Activated CD4-positive, alpha-beta memory T cell treated with anti-CD3 and anti-CD28 coated beads, Interleukin-2, amount 10 ng/mL, durations not matched to agents 7 days and 5 days (primary cell): ENCODE data around the gene SMPD3. TPM values are rescaled to one million over a fixed set of nuclear protein-coding genes. Genes with fewer than 3 reads are reported as not detected.
A peak's percentile ranks its signal among the peaks of the same experiment; 100 is the strongest.

Experiments used
- CTCF ChIA-PET: fragments of 350-600 bp; sonication (Branson Sonifier 250); formaldehyde crosslinking; loops from one replicate; lab custom pipeline; 2021; ENCODE audit warnings: antibody characterized with exemption, inconsistent platforms; lab: Charles Lee
- POLR2A ChIA-PET: fragments of 350-600 bp; sonication (Branson Sonifier 250); formaldehyde crosslinking; loops from one replicate; lab custom pipeline; 2021; ENCODE audit warnings: antibody characterized with exemption; lab: Charles Lee
- DNase-seq: peaks from one replicate; pipeline ENCODE4 v3.0.0-alpha.2; 2020
- H3K27ac Mint-ChIP-seq: one replicate; pipeline ENCODE4 v1.8.0; 2021; ENCODE audit warnings: mild to moderate bottlenecking, mixed read lengths
- H3K27me3 Mint-ChIP-seq: one replicate; pipeline ENCODE4 v1.8.0; 2021; ENCODE audit warnings: mixed read lengths
- H3K36me3 Mint-ChIP-seq: one replicate; pipeline ENCODE4 v1.8.0; 2021; ENCODE audit warnings: low read depth, mixed read lengths
- H3K4me1 Mint-ChIP-seq: one replicate; pipeline ENCODE4 v1.8.0; 2021; ENCODE audit warnings: mixed read lengths
- H3K4me3 Mint-ChIP-seq: one replicate; pipeline ENCODE4 v1.8.0; 2021; ENCODE audit warnings: mild to moderate bottlenecking, mixed read lengths
- H3K9me3 Mint-ChIP-seq: one replicate; pipeline ENCODE4 v1.8.0; 2021; ENCODE audit warnings: mixed read lengths
- total RNA-seq, 2 experiments: library from RNA; stranded (reverse); gene quantifications; one replicate each; pipeline ENCODE4 v1.2.3, GENCODE V29; 2021

Gene SMPD3
- total RNA-seq, 2 experiments from 2014 or later = 0.38 to 0.53 TPM

GRCh38 chr16:68406458-68407152 is 41.7 kb downstream of the SMPD3 start:
- CTCF ChIA-PET = interaction anchor here (0.7 to 3.6 kb wide), 4 partner anchors 10 to 115 kb away, joined by 3 to 14 read pairs (median 6); no protein-coding TSS in a partner anchor
- H3K27ac Mint-ChIP-seq = no peak overlapping the region
- H3K4me1 Mint-ChIP-seq = peaks cover 2% of the 10 kb centered on the region
- no peak overlapping the region for H3K4me3 Mint-ChIP-seq
- H3K36me3 Mint-ChIP-seq = no peaks in the 10 kb centered on the region
- H3K9me3 Mint-ChIP-seq = no peaks in the 10 kb centered on the region
- POLR2A ChIA-PET = interaction anchor here (1.4 to 1.5 kb wide), 3 partner anchors 10 to 12 kb away, joined by 4 to 5 read pairs (median 5); no protein-coding TSS in a partner anchor
- DNase-seq = no peak
- H3K27me3 Mint-ChIP-seq = peaks cover 13% of the 10 kb centered on the region

- DNase-seq = no peak
Measured at GRCh38 chr16:68404736-68405345, 43.5 kb downstream of the SMPD3 start.

GRCh38 chr16:68403704-68404103 is 44.6 kb downstream of the SMPD3 start:
- POLR2A ChIA-PET = interaction anchor here (1.9 kb wide), 1 partner anchor 13 kb away, joined by 4 read pairs; no protein-coding TSS in a partner anchor
- H3K4me1 Mint-ChIP-seq = peaks cover 10% of the 10 kb centered on the region
- no peaks in the 10 kb centered on the region for H3K9me3 Mint-ChIP-seq
- DNase-seq = no peak
- CTCF ChIA-PET = interaction anchor here (0.6 to 0.7 kb wide), 2 partner anchors 115 to 117 kb away, joined by 3 read pairs; no protein-coding TSS in a partner anchor
- peaks cover 13% of the 10 kb centered on the region for H3K27me3 Mint-ChIP-seq
- H3K4me3 Mint-ChIP-seq = no peak overlapping the region
- no peaks in the 10 kb centered on the region for H3K36me3 Mint-ChIP-seq
- no peak overlapping the region for H3K27ac Mint-ChIP-seq

More at GRCh38 chr16:68404736-68405345, 43.5 kb downstream of the SMPD3 start:
- no peaks in the 10 kb centered on the region for H3K36me3 Mint-ChIP-seq
- H3K27ac Mint-ChIP-seq = no peak overlapping the region
- H3K27me3 Mint-ChIP-seq = peaks cover 13% of the 10 kb centered on the region
- CTCF ChIA-PET = no interaction called here
- peaks cover 9% of the 10 kb centered on the region for H3K4me1 Mint-ChIP-seq
- POLR2A ChIA-PET = interaction anchor here (1.4 kb wide), 1 partner anchor 13 kb away, joined by 4 read pairs; no protein-coding TSS in a partner anchor
- H3K4me3 Mint-ChIP-seq = no peak overlapping the region
- H3K9me3 Mint-ChIP-seq = no peaks in the 10 kb centered on the region

- Mint-ChIP-seq H3K9me3 (no peaks in the 10 kb centered on the region), H3K27me3 (peaks cover 13% of the 10 kb centered on the region), H3K4me3 (no peak overlapping the region), H3K36me3 (no peaks in the 10 kb centered on the region), H3K27ac (no peak overlapping the region), H3K4me1 (peaks cover 10% of the 10 kb centered on the region)
- POLR2A ChIA-PET = interaction anchor here (1.9 kb wide), 1 partner anchor 14 kb away, joined by 4 read pairs; no protein-coding TSS in a partner anchor
- no peak for DNase-seq
- CTCF ChIA-PET = interaction anchor here (0.7 to 0.8 kb wide), 2 partner anchors 107 to 117 kb away, joined by 3 read pairs; no protein-coding TSS in a partner anchor
Measured at GRCh38 chr16:68403177-68403576, 45.1 kb downstream of the SMPD3 start.

GRCh38 chr16:68402748-68403040 is 45.6 kb downstream of the SMPD3 start:
- POLR2A ChIA-PET = interaction anchor here (1.9 kb wide), 1 partner anchor 14 kb away, joined by 4 read pairs; no protein-coding TSS in a partner anchor
- CTCF ChIA-PET = interaction anchor here (0.8 kb wide), 1 partner anchor 108 kb away, joined by 3 read pairs; no protein-coding TSS in a partner anchor
- Mint-ChIP-seq H3K27ac (no peak overlapping the region), H3K9me3 (no peaks in the 10 kb centered on the region), H3K27me3 (peaks cover 13% of the 10 kb centered on the region), H3K4me1 (peaks cover 10% of the 10 kb centered on the region), H3K4me3 (no peak overlapping the region), H3K36me3 (no peaks in the 10 kb centered on the region)
- DNase-seq = no peak

- ChIA-PET CTCF (interaction anchor here (0.8 to 1.3 kb wide), 2 partner anchors 14 to 108 kb away, joined by 3 read pairs; no protein-coding TSS in a partner anchor), POLR2A (interaction anchor here (1.9 kb wide), 1 partner anchor 15 kb away, joined by 4 read pairs; no protein-coding TSS in a partner anchor)
- no peak for DNase-seq
- Mint-ChIP-seq H3K9me3 (no peaks in the 10 kb centered on the region), H3K27me3 (peaks cover 15% of the 10 kb centered on the region), H3K27ac (no peak overlapping the region), H3K36me3 (no peaks in the 10 kb centered on the region), H3K4me3 (no peak overlapping the region), H3K4me1 (peaks cover 12% of the 10 kb centered on the region)
Measured at GRCh38 chr16:68401871-68402747, 46.2 kb downstream of the SMPD3 start.

GRCh38 chr16:68400924-68401460 is 47.3 kb downstream of the SMPD3 start:
- Mint-ChIP-seq H3K27me3 (peaks cover 12% of the 10 kb centered on the region), H3K36me3 (no peaks in the 10 kb centered on the region), H3K4me1 (peaks cover 18% of the 10 kb centered on the region), H3K9me3 (no peaks in the 10 kb centered on the region), H3K4me3 (no peak overlapping the region), H3K27ac (no peak overlapping the region)
- CTCF ChIA-PET = interaction anchor here (0.6 to 1.8 kb wide), 7 partner anchors 10 to 120 kb away, joined by 3 to 4 read pairs (median 3); no protein-coding TSS in a partner anchor
- POLR2A ChIA-PET = interaction anchor here (1.5 kb wide), 1 partner anchor 11 kb away, joined by 5 read pairs; no protein-coding TSS in a partner anchor
- DNase-seq = no peak

- Mint-ChIP-seq H3K36me3 (no peaks in the 10 kb centered on the region), H3K9me3 (no peaks in the 10 kb centered on the region), H3K27me3 (peaks cover 12% of the 10 kb centered on the region), H3K27ac (no peak overlapping the region), H3K4me3 (no peak overlapping the region), H3K4me1 (peaks cover 18% of the 10 kb centered on the region)
- ChIA-PET POLR2A (interaction anchor here (0.9 to 1.5 kb wide), 2 partner anchors 10 to 17 kb away, joined by 3 to 5 read pairs; no protein-coding TSS in a partner anchor), CTCF (interaction anchor here (0.5 to 1.8 kb wide), 6 partner anchors 12 to 121 kb away, joined by 3 to 4 read pairs (median 4); no protein-coding TSS in a partner anchor)
- DNase-seq = no peak
Measured at GRCh38 chr16:68400083-68400923, 48.0 kb downstream of the SMPD3 start.

GRCh38 chr16:68399456-68399855 is 48.9 kb downstream of the SMPD3 start:
- H3K9me3 Mint-ChIP-seq = no peaks in the 10 kb centered on the region
- DNase-seq = no peak
- H3K4me3 Mint-ChIP-seq = no peak overlapping the region
- peaks cover 12% of the 10 kb centered on the region for H3K27me3 Mint-ChIP-seq
- no peaks in the 10 kb centered on the region for H3K36me3 Mint-ChIP-seq
- no peak overlapping the region for H3K27ac Mint-ChIP-seq
- ChIA-PET POLR2A (interaction anchor here (0.9 kb wide), 1 partner anchor 18 kb away, joined by 3 read pairs; no protein-coding TSS in a partner anchor), CTCF (no interaction called here)
- peaks cover 18% of the 10 kb centered on the region for H3K4me1 Mint-ChIP-seq

- peaks cover 18% of the 10 kb centered on the region for H3K4me1 Mint-ChIP-seq
- CTCF ChIA-PET = interaction anchor here (0.8 to 1.7 kb wide), 8 partner anchors 14 to 135 kb away, joined by 3 to 15 read pairs (median 4); partner anchors contain the start of gene SLC7A6
- no peak overlapping the region for H3K4me3 Mint-ChIP-seq
- H3K27ac Mint-ChIP-seq = no peak overlapping the region
- POLR2A ChIA-PET = interaction anchor here (1.1 kb wide), 1 partner anchor 20 kb away, joined by 3 read pairs; no protein-coding TSS in a partner anchor
- DNase-seq = no peak
- H3K9me3 Mint-ChIP-seq = no peaks in the 10 kb centered on the region
- H3K36me3 Mint-ChIP-seq = no peaks in the 10 kb centered on the region
- H3K27me3 Mint-ChIP-seq = peaks cover 17% of the 10 kb centered on the region
Measured at GRCh38 chr16:68397710-68398201, 50.6 kb downstream of the SMPD3 start.

GRCh38 chr16:68396481-68396880 is 51.8 kb downstream of the SMPD3 start:
- Mint-ChIP-seq H3K4me3 (no peak overlapping the region), H3K9me3 (no peaks in the 10 kb centered on the region), H3K36me3 (no peaks in the 10 kb centered on the region), H3K27me3 (peaks cover 14% of the 10 kb centered on the region), H3K4me1 (peaks cover 18% of the 10 kb centered on the region), H3K27ac (no peak overlapping the region)
- ChIA-PET CTCF (interaction anchor here (0.6 to 4.6 kb wide), 33 partner anchors 10 to 450 kb away, joined by 3 to 40 read pairs (median 5); partner anchors contain the start of gene SLC7A6), POLR2A (interaction anchor here (0.7 to 1.2 kb wide), 3 partner anchors 11 to 124 kb away, joined by 3 to 5 read pairs (median 3); no protein-coding TSS in a partner anchor)
- peak; percentile 58 for DNase-seq
